Subcutaneous abdominal adipose tissue (tissue), 5 donors: Measurements from ENCODE around the gene VPS8.
"Not testable (repeated sequence)": the region's sequence is repeated elsewhere in the genome, so short reads cannot be mapped to it uniquely, and the experiment has no call there.

Experiments used
- H3K27ac ChIP-seq: one replicate; pipeline ENCODE4 v1.7.0; 2013; ENCODE audit warnings: low read depth, mild to moderate bottlenecking, inconsistent platforms, low read length, moderate library complexity
- H3K27me3 ChIP-seq, 5 donors: one replicate each; pipeline ENCODE4 v1.7.0; 2013; ENCODE audit warnings: low read length in 5 of 5, inconsistent platforms in 1 of 5; ENCODE audit not compliant: control insufficient read depth in 5 of 5, insufficient read depth in 4 of 5
- H3K36me3 ChIP-seq, 5 donors: one replicate each; pipeline ENCODE4 v1.7.0; 2013; ENCODE audit warnings: low read length in 5 of 5; ENCODE audit not compliant: control insufficient read depth in 5 of 5, insufficient read depth in 5 of 5
- H3K4me1 ChIP-seq, 5 donors: one replicate each; pipeline ENCODE4 v1.7.0; 2013; ENCODE audit warnings: low read length in 5 of 5, mild to moderate bottlenecking in 3 of 5, moderate library complexity in 1 of 5; ENCODE audit not compliant: control insufficient read depth in 5 of 5, insufficient read depth in 5 of 5
- H3K4me3 ChIP-seq, 5 donors: one replicate each; pipeline ENCODE4 v1.7.0; 2013; ENCODE audit warnings: low read length in 5 of 5, low read depth in 1 of 5
- H3K9ac ChIP-seq, 5 donors: one replicate each; pipeline ENCODE4 v1.7.0; 2013; ENCODE audit warnings: low read length in 5 of 5, mild to moderate bottlenecking in 4 of 5, moderate library complexity in 3 of 5
- H3K9me3 ChIP-seq, 5 donors: one replicate each; pipeline ENCODE4 v1.7.0; 2013; ENCODE audit warnings: low read length in 5 of 5; ENCODE audit not compliant: control insufficient read depth in 5 of 5
- donor health status: healthy.
- donor health status: healthy.
- donor health status: healthy.
- donor health status: healthy.
- donor health status: healthy.

Gene VPS8

DNA sequence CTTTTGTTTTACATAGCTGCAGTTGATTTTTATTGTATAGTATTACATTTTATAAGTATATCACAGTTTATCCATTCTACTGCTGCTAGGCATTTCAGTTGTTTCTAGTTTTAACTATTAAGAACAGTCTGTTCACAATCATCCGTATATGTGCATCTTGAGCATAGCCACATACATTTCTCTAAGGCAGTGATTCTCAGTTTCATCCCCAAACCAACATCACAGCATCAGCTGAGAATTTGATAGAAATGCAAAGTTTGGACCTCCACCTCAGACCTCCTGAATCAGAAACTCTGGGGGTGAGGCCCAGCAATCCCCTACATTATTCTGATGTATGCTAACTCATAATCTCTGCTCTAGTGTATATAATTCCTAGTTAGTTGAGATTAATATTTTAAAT lies 120.8 kb downstream of the VPS8 start:
- H3K36me3 ChIP-seq: peaks cover 27 to 54% (median 35%) of the 10 kb centered on the region in 5 donors
- no peak overlapping the region for H3K9ac ChIP-seq
- no peak overlapping the region for H3K4me3 ChIP-seq
- H3K9me3 ChIP-seq: no peaks in the 10 kb centered on the region
- H3K27me3 ChIP-seq: no peaks in the 10 kb centered on the region
- H3K27ac ChIP-seq: no peak overlapping the region
- no peaks in the 10 kb centered on the region for H3K4me1 ChIP-seq

DNA sequence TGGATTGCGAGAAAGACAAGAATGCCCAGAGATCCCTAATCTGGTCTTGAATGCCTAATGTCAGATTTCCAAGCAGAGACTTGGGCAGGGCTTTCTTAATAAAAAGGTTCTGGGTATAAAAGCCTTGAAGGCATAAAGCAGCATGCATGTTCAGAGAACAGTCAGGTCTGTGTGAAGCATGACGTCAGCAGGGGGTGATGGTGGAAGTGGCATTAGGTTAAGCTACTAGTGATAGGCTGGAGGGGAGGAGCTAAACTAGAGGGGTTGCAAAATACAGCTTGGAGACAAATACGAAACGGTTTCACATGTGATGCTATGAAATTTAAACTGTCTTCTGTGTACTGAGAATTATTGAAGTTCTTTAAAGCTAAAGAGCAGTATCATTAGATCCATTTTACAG lies 125.6 kb downstream of the VPS8 start:
- no peak overlapping the region for H3K9ac ChIP-seq

DNA sequence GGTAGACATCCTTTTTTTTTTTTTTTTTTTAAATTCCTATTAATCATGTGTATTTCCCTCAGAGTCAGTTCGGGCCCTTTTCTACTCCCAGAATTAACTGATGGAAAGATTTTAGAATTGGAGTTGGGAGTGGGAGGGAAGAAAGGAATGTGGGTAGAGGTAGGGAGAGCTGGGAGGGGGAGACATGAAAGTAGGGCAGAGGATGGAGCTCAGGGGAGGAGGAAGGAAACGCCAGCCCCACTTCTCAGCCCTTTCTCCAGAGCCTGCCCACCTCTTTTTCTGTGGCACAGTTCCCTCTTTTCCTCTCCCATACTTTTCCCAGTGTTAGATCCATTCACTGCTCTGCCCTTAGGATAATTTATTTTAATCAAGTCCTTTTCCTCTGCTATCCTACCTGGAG lies 129.4 kb downstream of the VPS8 start:
- no peak overlapping the region for H3K9ac ChIP-seq
- peaks cover 22 to 47% (median 29%) of the 10 kb centered on the region in 5 donors for H3K36me3 ChIP-seq
- no peak overlapping the region for H3K4me3 ChIP-seq
- no peaks in the 10 kb centered on the region for H3K4me1 ChIP-seq
- H3K27me3 ChIP-seq: no peaks in the 10 kb centered on the region
- H3K9me3 ChIP-seq: no peaks in the 10 kb centered on the region
- no peak overlapping the region for H3K27ac ChIP-seq

More for the DNA sequence above, 125.6 kb downstream of the VPS8 start:
- Histone ChIP-seq H3K27ac (no peak overlapping the region), H3K4me1 (no peaks in the 10 kb centered on the region), H3K9me3 (no peaks in the 10 kb centered on the region), H3K27me3 (no peaks in the 10 kb centered on the region), H3K36me3 (peaks cover 21 to 34% (median 24%) of the 10 kb centered on the region in 5 donors), H3K4me3 (no peak overlapping the region)

DNA sequence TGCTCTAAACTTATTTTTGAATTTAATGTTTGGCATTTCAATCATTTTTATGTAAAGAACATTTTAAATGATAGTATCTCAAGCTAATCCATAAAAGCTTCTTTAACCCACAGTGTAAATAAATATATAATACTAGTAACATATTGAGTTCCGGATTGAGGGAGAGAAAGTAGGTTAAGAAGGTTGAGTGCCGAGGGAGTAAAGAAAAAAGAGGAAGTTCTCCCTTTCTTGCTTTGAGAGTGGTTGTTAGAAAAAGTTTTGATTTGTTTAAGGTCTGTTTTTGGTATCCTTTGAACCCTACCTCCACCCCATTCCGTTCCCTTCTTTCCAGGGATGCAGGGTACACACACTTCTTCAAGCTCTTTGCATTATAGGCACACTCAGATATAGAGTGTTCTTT lies 130.8 kb downstream of the VPS8 start:
- Histone ChIP-seq H3K4me1 (no peaks in the 10 kb centered on the region), H3K9ac (no peak overlapping the region), H3K36me3 (peaks cover 20 to 43% (median 23%) of the 10 kb centered on the region in 5 donors), H3K9me3 (no peaks in the 10 kb centered on the region), H3K4me3 (no peak overlapping the region), H3K27ac (no peak overlapping the region), H3K27me3 (no peaks in the 10 kb centered on the region)

DNA sequence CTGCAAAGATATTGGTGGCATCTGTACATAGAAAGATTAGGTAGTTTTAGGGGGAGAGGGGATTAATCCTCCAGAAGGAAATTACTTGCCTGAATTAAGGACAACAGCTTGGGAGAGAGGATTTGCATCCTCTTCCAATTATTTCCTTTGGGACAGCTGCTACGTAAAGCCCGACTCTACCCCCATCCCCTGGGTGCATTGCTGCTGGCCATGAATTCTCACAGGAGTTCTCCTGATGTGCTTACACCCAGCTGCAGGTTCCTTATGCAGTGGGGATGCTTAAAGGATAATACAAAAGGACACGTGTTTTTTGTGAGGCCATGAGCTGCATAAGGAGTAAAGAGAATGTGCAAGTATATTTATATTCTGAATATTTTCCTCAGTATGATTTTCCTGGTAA lies 132.3 kb downstream of the VPS8 start:
- Histone ChIP-seq H3K9ac (no peak overlapping the region), H3K4me1 (no peaks in the 10 kb centered on the region), H3K9me3 (no peaks in the 10 kb centered on the region), H3K4me3 (no peak overlapping the region), H3K27me3 (no peaks in the 10 kb centered on the region), H3K27ac (no peak overlapping the region), H3K36me3 (peaks cover 14 to 44% (median 23%) of the 10 kb centered on the region in 5 donors)

DNA sequence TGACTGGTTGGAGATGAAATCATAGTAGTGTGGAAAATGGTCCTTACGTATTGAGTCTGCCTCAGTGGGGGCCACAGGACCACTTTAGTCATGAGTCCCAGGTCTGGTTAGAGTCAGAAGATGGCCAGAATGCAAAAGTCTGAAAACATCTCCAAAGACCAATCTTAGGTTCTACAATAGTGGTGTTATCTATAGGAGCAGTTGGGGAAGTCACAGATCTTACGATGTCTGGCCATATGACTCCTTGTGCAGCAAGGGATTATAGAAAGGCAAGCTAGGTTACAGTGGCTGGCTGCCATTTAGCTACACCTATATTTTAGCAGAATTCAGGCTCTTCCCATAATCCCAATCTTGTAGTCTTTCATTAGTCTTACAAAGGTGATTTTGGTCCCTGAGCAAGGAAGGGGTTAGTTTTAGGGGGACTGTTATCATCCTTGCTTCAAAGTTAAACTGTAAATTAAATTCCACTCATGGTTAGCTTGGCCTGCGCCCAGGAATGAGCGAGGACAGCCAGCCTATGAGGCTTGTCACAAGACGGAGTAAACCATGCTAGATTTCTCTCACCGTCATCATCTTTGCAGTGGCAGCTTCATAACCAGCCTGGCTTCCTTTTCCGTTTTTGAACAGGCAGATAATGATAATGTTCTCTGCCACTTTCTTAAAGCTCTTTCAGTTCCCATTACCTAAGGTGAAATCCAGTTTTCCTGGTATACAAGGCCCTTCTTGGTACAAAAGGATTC lies 134.1 kb downstream of the VPS8 start:
- no peaks in the 10 kb centered on the region for H3K27me3 ChIP-seq
- peaks cover 6 to 37% (median 19%) of the 10 kb centered on the region in 5 donors for H3K36me3 ChIP-seq
- no peak overlapping the region for H3K4me3 ChIP-seq
- no peaks in the 10 kb centered on the region for H3K4me1 ChIP-seq
- no peak overlapping the region for H3K27ac ChIP-seq
- H3K9ac ChIP-seq: no peak overlapping the region
- H3K9me3 ChIP-seq: no peaks in the 10 kb centered on the region

DNA sequence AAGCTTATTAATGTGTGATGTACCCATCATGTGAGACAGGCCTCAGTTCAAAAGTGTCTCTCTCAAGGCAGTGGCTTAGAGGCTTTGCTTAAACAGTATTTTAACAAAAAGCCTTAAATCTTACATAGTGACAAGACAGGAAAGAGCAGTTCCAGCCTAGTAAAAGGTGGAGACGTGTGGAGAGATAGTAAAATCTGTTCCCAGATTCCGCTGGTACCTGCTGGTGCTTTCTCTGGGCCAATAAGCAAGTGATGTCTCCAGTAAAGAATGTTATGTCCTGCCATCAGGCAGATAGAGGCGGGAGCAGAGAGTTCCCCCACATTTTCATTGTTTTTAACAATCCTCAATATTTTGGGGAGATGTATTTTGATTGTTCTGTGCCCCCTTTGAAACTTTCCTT lies 135.0 kb downstream of the VPS8 start:
- Histone ChIP-seq H3K27ac (no peak overlapping the region), H3K4me1 (no peaks in the 10 kb centered on the region), H3K4me3 (no peak overlapping the region), H3K36me3 (peaks cover 6 to 37% (median 17%) of the 10 kb centered on the region in 5 donors), H3K9ac (no peak overlapping the region), H3K9me3 (no peaks in the 10 kb centered on the region), H3K27me3 (no peaks in the 10 kb centered on the region)

DNA sequence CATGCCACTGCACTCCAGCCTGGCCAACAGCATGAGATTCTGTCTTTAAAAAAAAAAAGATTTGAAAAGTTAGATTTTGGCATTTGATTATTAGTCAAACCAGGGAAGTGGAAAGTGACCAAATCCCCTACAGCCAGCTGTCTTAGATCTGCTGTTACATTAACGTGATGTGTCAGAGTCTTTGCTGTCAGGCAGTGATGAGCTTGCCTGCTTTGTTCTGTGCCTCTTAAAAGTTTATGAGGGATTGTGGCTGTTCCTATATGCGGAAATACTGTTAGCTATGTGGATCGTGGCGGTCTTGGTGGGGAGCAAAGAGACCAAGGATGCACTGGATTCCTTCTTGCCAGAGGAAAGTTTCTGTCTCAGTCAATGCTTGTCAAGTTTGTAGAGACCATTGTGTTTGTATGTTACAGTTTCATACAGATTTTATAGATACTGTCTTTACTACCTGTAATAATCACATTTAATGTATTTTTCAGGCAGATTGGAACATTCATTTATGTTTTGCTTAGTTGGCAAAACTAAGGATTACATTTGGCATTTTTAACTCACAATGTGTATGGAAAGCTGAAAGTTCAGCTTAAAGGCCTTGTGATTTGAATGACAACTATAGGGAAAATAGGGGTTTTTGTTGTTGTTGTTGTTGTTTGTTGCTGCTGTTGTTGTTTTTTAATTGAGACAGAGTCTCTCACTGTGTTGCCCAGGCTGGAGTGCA lies 137.4 kb downstream of the VPS8 start:
- Histone ChIP-seq H3K27me3 (no peaks in the 10 kb centered on the region), H3K4me3 (no peak overlapping the region), H3K9me3 (no peaks in the 10 kb centered on the region), H3K36me3 (peaks cover 3 to 24% (median 7%) of the 10 kb centered on the region in 5 donors), H3K27ac (no peak overlapping the region), H3K9ac (no peak overlapping the region), H3K4me1 (no peaks in the 10 kb centered on the region)

DNA sequence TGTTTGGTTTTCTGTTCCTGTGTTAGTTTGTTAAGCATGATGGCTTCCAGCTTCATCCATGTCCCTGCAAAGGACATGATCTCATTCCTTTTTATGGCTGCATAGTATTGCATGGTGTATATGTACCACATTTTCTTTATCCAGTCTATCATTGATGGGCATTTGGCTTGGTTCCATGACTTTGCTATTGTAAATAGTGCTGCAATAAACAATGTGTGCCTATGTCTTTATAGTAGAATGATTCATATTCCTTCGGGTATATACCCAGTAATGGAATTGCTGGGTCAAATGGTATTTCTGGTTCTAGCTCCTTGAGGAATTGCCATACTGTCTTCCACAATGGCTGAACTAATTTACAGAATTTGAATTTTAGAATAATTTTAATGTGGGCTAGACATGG lies 138.8 kb downstream of the VPS8 start:
- H3K27me3 ChIP-seq, H3K4me1 ChIP-seq, H3K4me3 ChIP-seq, H3K27ac ChIP-seq, H3K9me3 ChIP-seq, H3K9ac ChIP-seq: not testable (repeated sequence)
- H3K36me3 ChIP-seq: peaks cover under 1 to 24% (median 5%) of the 10 kb centered on the region in 5 donors

DNA sequence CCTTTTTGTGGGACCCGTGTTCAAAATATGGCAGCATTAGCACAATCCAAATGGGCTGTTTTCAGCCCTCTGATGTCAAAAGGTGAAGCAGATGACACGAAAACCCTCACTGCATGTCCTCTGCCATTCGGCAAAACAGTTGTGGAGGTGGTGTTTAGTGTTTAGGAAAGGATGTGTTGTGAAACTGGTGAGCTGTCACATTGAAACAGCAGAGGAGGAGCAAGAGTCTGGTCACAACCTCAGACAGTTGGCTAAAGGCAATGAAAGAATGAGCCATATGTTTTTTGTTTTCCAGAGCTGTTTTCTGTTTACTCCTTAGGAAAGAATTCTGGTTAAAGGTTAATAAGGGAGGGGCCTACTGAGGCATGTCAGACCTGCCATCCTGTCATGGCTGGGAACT lies 140.7 kb downstream of the VPS8 start:
- no peak overlapping the region for H3K9ac ChIP-seq
- H3K27me3 ChIP-seq: no peaks in the 10 kb centered on the region
- peaks cover 4 to 25% (median 13%) of the 10 kb centered on the region in 5 donors for H3K36me3 ChIP-seq
- H3K27ac ChIP-seq: no peak overlapping the region
- no peaks in the 10 kb centered on the region for H3K9me3 ChIP-seq
- H3K4me3 ChIP-seq: no peak overlapping the region
- H3K4me1 ChIP-seq: no peaks in the 10 kb centered on the region
